Measurements from ENCODE around the gene C10orf143.
A peak's percentile ranks its signal among the peaks of the same experiment; 100 is the strongest.

Gene C10orf143

DNA sequence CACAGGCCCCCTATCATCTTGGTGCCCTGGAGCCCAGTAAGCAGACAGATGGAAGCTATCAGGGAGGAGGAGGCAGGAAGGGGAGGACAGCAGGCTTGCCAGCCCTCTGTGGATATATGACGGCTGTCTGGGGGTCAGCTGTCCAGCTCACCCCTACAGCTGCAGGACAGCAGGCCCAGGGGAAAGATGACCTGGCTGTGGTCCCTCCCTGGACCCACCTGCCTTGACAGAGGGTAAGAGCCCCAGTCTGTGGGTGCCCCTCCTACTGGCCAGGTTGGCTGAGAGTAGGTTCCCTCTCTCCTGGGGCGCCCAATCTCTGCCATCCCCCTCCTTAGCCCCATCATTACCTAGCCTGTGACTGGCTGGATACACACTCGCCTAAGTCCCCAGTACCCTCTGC lies 62.5 kb downstream of the C10orf143 start:
- DNase-seq (ENCODE audit: low read depth) = no peak
- no peak overlapping the region for H3K4me3 ChIP-seq (ENCODE audit: control insufficient read depth, low read depth, low read length)
- TF ChIP-seq, protein P1, sequence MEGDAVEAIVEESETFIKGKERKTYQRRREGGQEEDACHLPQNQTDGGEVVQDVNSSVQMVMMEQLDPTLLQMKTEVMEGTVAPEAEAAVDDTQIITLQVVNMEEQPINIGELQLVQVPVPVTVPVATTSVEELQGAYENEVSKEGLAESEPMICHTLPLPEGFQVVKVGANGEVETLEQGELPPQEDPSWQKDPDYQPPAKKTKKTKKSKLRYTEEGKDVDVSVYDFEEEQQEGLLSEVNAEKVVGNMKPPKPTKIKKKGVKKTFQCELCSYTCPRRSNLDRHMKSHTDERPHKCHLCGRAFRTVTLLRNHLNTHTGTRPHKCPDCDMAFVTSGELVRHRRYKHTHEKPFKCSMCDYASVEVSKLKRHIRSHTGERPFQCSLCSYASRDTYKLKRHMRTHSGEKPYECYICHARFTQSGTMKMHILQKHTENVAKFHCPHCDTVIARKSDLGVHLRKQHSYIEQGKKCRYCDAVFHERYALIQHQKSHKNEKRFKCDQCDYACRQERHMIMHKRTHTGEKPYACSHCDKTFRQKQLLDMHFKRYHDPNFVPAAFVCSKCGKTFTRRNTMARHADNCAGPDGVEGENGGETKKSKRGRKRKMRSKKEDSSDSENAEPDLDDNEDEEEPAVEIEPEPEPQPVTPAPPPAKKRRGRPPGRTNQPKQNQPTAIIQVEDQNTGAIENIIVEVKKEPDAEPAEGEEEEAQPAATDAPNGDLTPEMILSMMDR (conservative IDR thresholded peaks at IDR 0.05; ENCODE audit: control insufficient read depth, insufficient read depth, low read depth, low read length) = no peak

DNA sequence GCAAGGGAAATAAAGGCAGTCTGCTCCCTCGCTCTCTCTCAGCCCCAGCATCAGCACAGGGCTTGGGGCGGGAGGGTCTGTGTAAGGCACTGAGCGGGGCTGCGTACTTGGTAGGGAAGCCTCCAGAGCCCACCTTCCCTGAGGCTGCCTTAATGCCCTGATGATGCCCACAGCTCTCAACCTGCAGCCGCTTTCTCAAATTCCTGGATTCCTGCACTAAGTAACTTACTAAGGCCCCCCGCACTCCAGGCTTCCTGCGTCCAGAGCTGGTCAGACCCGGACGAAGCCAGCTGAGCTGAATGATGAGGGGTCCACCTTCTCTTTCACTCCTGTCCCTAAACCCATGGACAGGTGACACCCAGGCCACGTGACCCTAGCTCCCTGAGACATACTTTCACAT lies 63.3 kb downstream of the C10orf143 start:
- TF ChIP-seq, protein P1 (conservative IDR thresholded peaks at IDR 0.05; ENCODE audit: control insufficient read depth, insufficient read depth, low read depth, low read length) = no peak
- no peak for DNase-seq (ENCODE audit: low read depth)
- no peak overlapping the region for H3K4me3 ChIP-seq (ENCODE audit: control insufficient read depth, low read depth, low read length)

DNA sequence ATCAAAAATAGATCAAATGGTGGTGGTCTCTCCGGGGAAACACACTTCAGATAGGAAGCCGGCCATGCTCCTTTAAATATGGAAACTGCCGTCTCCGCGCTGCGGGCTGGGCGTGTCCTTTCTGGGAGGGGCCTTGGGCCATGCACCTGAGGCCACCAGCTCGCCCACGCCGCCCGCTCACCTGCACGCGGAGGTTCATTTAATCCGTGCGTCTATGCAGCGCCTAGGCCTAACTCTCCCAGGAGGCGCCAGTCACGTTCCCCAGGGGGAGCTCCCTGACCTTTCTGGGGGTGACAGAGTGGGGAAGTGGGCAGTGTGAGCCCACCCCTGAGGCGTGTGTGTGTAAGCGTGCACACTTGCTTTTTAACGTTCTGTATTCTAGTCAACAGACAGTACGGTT lies 64.0 kb downstream of the C10orf143 start:
- DNase-seq (ENCODE audit: low read depth) = no peak
- TF ChIP-seq, protein P1 (conservative IDR thresholded peaks at IDR 0.05; ENCODE audit: control insufficient read depth, insufficient read depth, low read depth, low read length) = no peak

DNA sequence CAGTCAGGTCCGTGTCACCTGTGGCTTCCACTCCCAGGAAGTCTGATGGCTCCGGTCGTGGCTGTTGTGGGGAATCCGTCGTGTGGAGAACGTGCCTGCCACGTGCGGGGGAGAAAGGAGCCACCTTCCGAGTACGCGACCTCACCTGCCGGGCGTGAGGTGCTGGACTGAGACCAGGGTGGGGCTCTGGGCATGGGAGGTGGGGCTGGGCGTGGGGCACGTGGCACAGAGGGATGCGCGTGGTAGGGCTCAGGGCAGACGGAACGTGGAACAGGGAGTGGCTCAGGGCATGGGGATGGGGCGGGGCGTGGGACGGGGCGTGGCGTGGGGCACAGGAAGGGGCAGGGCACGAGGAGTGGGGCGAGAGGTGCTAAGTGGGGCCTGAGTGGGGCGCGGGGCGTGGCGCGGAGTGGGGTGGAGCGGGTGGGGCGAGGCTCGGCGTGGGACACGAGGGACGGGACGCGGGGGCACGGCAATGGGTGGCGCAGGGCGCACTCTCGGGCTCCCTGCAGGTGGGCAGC lies 64.8 kb downstream of the C10orf143 start:
- DNase-seq (ENCODE audit: low read depth) = no peak
- H3K4me3 ChIP-seq (ENCODE audit: control insufficient read depth, low read depth, low read length) = no peak overlapping the region
- TF ChIP-seq, protein P1 (conservative IDR thresholded peaks at IDR 0.05; ENCODE audit: control insufficient read depth, insufficient read depth, low read depth, low read length) = no peak

More for the DNA sequence above, 64.0 kb downstream of the C10orf143 start:
- H3K4me3 ChIP-seq (ENCODE audit: control insufficient read depth, low read depth, low read length) = no peak overlapping the region

DNA sequence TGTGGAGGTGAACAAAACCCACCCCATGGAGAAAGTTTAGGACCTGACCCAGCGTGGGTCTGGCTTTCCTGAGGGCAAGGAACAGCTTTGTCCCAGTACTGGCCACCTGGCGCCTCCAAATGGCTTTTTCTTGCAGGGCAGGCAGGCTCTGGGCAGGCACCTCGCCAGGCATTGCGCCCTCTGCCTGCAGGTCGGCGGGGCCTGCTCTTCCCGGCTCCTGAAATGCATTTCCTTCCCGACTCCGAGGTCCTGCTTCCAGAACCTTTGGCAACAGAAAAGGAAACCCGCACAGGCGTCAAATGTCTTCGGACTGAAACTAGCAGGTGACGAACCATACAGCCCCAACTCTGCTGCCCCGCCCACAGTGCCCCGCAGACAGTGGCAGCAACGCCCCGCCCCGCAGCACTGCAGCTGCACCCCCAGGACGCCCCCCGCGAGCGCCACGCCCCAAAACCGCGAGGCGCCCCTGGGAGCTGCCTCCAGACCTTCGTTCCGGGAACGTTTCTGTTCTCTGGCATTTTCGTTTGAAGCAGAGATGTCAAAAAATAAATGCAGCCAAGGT lies 65.5 kb downstream of the C10orf143 start:
- DNase-seq (ENCODE audit: low read depth) = peak; percentile 48
- TF ChIP-seq, protein P1 (conservative IDR thresholded peaks at IDR 0.05; ENCODE audit: control insufficient read depth, insufficient read depth, low read depth, low read length) = peak; percentile 48
- H3K4me3 ChIP-seq (ENCODE audit: control insufficient read depth, low read depth, low read length) = no peak overlapping the region

DNA sequence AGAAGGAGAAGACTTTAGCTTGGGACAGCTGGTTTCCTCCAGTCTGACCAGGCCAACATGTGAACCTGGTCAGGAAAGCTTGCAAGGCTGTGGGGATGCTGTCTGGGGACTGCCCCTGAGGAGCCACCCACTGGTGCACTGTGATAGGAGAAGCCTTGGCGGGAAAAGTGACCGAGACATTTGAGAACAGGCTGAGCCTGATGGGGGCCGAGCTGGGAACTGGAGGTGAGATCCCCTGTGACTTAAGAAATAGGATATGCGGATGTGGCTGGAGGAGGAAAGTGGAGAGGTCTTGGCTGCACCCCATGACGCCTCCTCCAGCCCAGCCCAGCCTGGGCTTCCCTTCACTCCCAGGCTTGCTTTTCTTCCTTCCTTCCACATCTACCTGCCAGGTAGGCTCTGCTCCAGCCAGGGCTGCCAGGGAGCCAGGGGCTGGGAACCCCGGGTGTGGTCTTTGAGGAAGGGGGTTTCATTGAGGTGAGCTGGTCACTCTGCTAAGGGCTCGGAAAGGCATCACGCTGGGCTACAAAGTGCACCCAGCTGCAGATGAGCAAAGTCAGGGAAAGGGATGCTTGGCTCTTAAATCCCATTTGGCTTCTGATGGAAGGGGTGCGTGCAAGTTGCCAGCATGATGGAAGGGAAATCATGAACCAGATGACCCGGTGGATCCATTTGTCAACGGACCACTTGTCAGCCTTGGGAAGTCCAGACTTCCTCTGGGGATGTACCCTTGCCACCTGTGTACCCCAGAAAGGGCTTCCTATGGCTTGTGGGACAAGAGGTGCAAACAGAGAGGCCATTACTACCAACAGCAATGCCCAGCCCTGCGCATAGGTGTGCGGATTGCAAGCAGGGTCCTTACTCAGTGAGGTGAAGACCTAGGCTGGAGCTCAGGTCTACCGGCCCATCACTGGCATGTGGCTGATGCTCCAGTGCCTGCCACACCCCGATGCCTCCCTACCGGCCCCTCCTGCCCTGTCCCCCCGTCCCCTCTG lies 66.3 kb downstream of the C10orf143 start:
- TF ChIP-seq, protein P1 (conservative IDR thresholded peaks at IDR 0.05; ENCODE audit: control insufficient read depth, insufficient read depth, low read depth, low read length) = no peak
- DNase-seq (ENCODE audit: low read depth) = no peak
- H3K4me3 ChIP-seq (ENCODE audit: control insufficient read depth, low read depth, low read length) = no peak overlapping the region
